Measurements from ENCODE around the gene CALM3. TPM values are rescaled to one million over a fixed set of nuclear protein-coding genes. Genes with fewer than 3 reads are reported as not detected.

Gene CALM3
- polyA plus RNA-seq, 1 donor from 2014 or later: 630 TPM

GRCh38 chr19:46591870-46592269 lies 9.3 kb upstream of the CALM3 start:
- TF ChIP-seq SMC3 (conservative IDR thresholded peaks at IDR 0.05; ENCODE audit: poor library complexity) (no peak), EP300 (conservative IDR thresholded peaks at IDR 0.05; ENCODE audit: poor library complexity, severe bottlenecking) (no peak), MXI1 (conservative IDR thresholded peaks at IDR 0.05; ENCODE audit: poor library complexity, severe bottlenecking) (no peak), REST (IDR thresholded peaks at IDR 0.05; ENCODE audit: borderline replicate concordance) (no peak), CTCF (IDR thresholded peaks at IDR 0.05; ENCODE audit: poor library complexity, severe bottlenecking) (no peak), TAF1 (IDR thresholded peaks at IDR 0.05; ENCODE audit: low read depth) (no peak), POLR2AphosphoS5 (IDR thresholded peaks at IDR 0.05) (no peak), EZH2 (IDR thresholded peaks at IDR 0.05; ENCODE audit: borderline replicate concordance, insufficient read depth, low read length, poor library complexity, severe bottlenecking) (no peak), RAD21 (conservative IDR thresholded peaks at IDR 0.05) (no peak)
- Histone ChIP-seq H3F3A (ENCODE audit: insufficient read depth, low read length, poor library complexity, severe bottlenecking) (no peaks in the 10 kb centered on the region), H3K36me3 (ENCODE audit: insufficient read depth, low read length) (no peaks in the 10 kb centered on the region), H3K9me2 (ENCODE audit: insufficient read depth, low read length) (no peaks in the 10 kb centered on the region), H3K9me3 (ENCODE audit: low read length) (no peaks in the 10 kb centered on the region), H3K4me3 (ENCODE audit: low read length) (no peak overlapping the region), H3K27ac (ENCODE audit: low read length) (no peak overlapping the region), H4K20me1 (ENCODE audit: insufficient read depth) (no peaks in the 10 kb centered on the region), H3K4me2 (ENCODE audit: low read length) (no peak overlapping the region), H2AFZ (ENCODE audit: low read depth, low read length) (no peak overlapping the region), H3K79me2 (replicated peaks; ENCODE audit: insufficient read depth, low read length) (no peaks in the 10 kb centered on the region), H3K9ac (ENCODE audit: low read length) (no peak overlapping the region), H3K27me3 (ENCODE audit: insufficient read depth, low read depth, low read length) (no peaks in the 10 kb centered on the region)

- Histone ChIP-seq H4K20me1 (ENCODE audit: insufficient read depth) (no peaks in the 10 kb centered on the region), H3K27ac (ENCODE audit: low read length) (no peak overlapping the region), H2AFZ (ENCODE audit: low read depth, low read length) (no peak overlapping the region), H3K27me3 (ENCODE audit: insufficient read depth, low read depth, low read length) (no peaks in the 10 kb centered on the region), H3K79me2 (replicated peaks; ENCODE audit: insufficient read depth, low read length) (no peaks in the 10 kb centered on the region), H3K9me2 (ENCODE audit: insufficient read depth, low read length) (no peaks in the 10 kb centered on the region), H3K9me3 (ENCODE audit: low read length) (no peaks in the 10 kb centered on the region), H3K36me3 (ENCODE audit: insufficient read depth, low read length) (no peaks in the 10 kb centered on the region), H3K4me2 (ENCODE audit: low read length) (no peak overlapping the region), H3K4me3 (ENCODE audit: low read length) (no peak overlapping the region), H3F3A (ENCODE audit: insufficient read depth, low read length, poor library complexity, severe bottlenecking) (no peaks in the 10 kb centered on the region), H3K9ac (ENCODE audit: low read length) (no peak overlapping the region)
- TF ChIP-seq SMC3 (conservative IDR thresholded peaks at IDR 0.05; ENCODE audit: poor library complexity) (no peak), REST (IDR thresholded peaks at IDR 0.05; ENCODE audit: borderline replicate concordance) (no peak), EZH2 (IDR thresholded peaks at IDR 0.05; ENCODE audit: borderline replicate concordance, insufficient read depth, low read length, poor library complexity, severe bottlenecking) (no peak), EP300 (conservative IDR thresholded peaks at IDR 0.05; ENCODE audit: poor library complexity, severe bottlenecking) (no peak), CTCF (IDR thresholded peaks at IDR 0.05; ENCODE audit: poor library complexity, severe bottlenecking) (no peak), POLR2AphosphoS5 (IDR thresholded peaks at IDR 0.05) (no peak), MXI1 (conservative IDR thresholded peaks at IDR 0.05; ENCODE audit: poor library complexity, severe bottlenecking) (no peak), TAF1 (IDR thresholded peaks at IDR 0.05; ENCODE audit: low read depth) (no peak), RAD21 (conservative IDR thresholded peaks at IDR 0.05) (no peak)
Measured at GRCh38 chr19:46596008-46596407, 5.1 kb upstream of the CALM3 start.
